ENCODE data around the gene TOR2A.

DNA sequence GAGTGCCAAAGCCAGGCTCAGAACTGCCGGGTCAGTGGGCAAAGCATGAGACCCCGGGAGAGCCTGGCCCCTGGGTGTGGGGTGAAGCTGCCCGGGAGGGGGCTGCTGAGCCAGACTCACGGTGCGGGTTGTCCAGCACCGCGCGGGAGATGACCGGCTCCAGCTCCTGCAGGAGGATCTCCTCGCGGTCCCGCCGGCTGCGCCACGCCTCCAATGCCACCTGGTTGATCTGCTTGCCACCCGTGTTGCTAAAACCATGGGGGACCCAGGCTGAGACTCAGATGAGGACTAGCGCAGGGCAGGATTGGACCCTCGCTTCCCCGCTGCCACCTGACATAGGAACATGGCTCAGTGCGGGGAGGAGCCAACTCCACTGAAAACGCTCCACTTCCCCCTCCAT, 2.6 kb downstream of the TOR2A start:
- TF ChIP-seq POLR2A (IDR thresholded peaks at IDR 0.05) (no peak), POLR2AphosphoS5 (IDR thresholded peaks at IDR 0.05) (no peak)
- TF ChIP-seq, protein P1, sequence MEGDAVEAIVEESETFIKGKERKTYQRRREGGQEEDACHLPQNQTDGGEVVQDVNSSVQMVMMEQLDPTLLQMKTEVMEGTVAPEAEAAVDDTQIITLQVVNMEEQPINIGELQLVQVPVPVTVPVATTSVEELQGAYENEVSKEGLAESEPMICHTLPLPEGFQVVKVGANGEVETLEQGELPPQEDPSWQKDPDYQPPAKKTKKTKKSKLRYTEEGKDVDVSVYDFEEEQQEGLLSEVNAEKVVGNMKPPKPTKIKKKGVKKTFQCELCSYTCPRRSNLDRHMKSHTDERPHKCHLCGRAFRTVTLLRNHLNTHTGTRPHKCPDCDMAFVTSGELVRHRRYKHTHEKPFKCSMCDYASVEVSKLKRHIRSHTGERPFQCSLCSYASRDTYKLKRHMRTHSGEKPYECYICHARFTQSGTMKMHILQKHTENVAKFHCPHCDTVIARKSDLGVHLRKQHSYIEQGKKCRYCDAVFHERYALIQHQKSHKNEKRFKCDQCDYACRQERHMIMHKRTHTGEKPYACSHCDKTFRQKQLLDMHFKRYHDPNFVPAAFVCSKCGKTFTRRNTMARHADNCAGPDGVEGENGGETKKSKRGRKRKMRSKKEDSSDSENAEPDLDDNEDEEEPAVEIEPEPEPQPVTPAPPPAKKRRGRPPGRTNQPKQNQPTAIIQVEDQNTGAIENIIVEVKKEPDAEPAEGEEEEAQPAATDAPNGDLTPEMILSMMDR (IDR thresholded peaks at IDR 0.05) = no peak

Data from breast epithelium (tissue), 3 donors.